GM21423 (cell line): ENCODE results near the gene GABRR3.

Experiments used
- ATAC-seq: cut with Tn5 transposase; IDR thresholded peaks from one replicate; pipeline ENCODE4 v1.9.1; 2021; ENCODE audit warnings: mild to moderate bottlenecking, moderate library complexity; ENCODE audit not compliant: unreplicated experiment

The GABRR3 gene

GRCh38 chr3:98035208-98035607 lies at the start of gene GABRR3:
Gene GABRR3, minus strand, starts transcription at chr3:98035315. Its CDS starts 328 bp downstream, at chr3:98034987.
- ATAC-seq = no peak

GRCh38 chr3:98073486-98073885 lies 38.4 kb upstream of the GABRR3 start:
- ATAC-seq = no peak

- ATAC-seq = no peak
These were observed 35.7 kb upstream of the GABRR3 start for GRCh38 chr3:98070840-98071239.

GRCh38 chr3:98068824-98069223 lies 33.7 kb upstream of the GABRR3 start:
- no peak for ATAC-seq

- no peak for ATAC-seq
These were observed 23.3 kb upstream of the GABRR3 start for GRCh38 chr3:98058244-98058960.

- ATAC-seq = no peak
These were observed 22.5 kb upstream of the GABRR3 start for GRCh38 chr3:98057631-98058030.

GRCh38 chr3:98056035-98056434 lies 20.9 kb upstream of the GABRR3 start:
- ATAC-seq = no peak

- no peak for ATAC-seq
These were observed 14.2 kb upstream of the GABRR3 start for GRCh38 chr3:98049271-98049670.

GRCh38 chr3:98048586-98048985 lies 13.5 kb upstream of the GABRR3 start:
- ATAC-seq = no peak

- ATAC-seq = no peak
These were observed 6.2 kb upstream of the GABRR3 start for GRCh38 chr3:98041350-98041749.

- peak; percentile 97 for ATAC-seq
These were observed 4.4 kb upstream of the GABRR3 start for GRCh38 chr3:98039322-98040024.

- no peak for ATAC-seq
These were observed 3.8 kb upstream of the GABRR3 start for GRCh38 chr3:98038876-98039275.

- ATAC-seq = no peak
These were observed 3.2 kb upstream of the GABRR3 start for GRCh38 chr3:98038286-98038685.

- ATAC-seq = no peak
These were observed 629 bp downstream of the GABRR3 start for GRCh38 chr3:98034486-98034885.

- ATAC-seq = no peak
These were observed 1.1 kb downstream of the GABRR3 start for GRCh38 chr3:98034036-98034435.

- ATAC-seq = no peak
These were observed 2.2 kb downstream of the GABRR3 start for GRCh38 chr3:98032904-98033303.

GRCh38 chr3:98032265-98032664 lies 2.9 kb downstream of the GABRR3 start:
- no peak for ATAC-seq

- ATAC-seq = no peak
These were observed 6.0 kb downstream of the GABRR3 start for GRCh38 chr3:98029083-98029482.

- peak; percentile 46 for ATAC-seq
These were observed 8.0 kb downstream of the GABRR3 start for GRCh38 chr3:98027085-98027446.

- ATAC-seq = peak; percentile 59
These were observed 8.6 kb downstream of the GABRR3 start for GRCh38 chr3:98026425-98027084.

- no peak for ATAC-seq
These were observed 9.6 kb downstream of the GABRR3 start for GRCh38 chr3:98025392-98025945.
